ENCODE data around the gene ZNF423.

Gene ZNF423

GRCh38 chr16:49637511-49637910, 218.4 kb downstream of the ZNF423 start:
- no peak for DNase-seq

- no peak for DNase-seq
Observed at GRCh38 chr16:49636608-49637007, 219.3 kb downstream of the ZNF423 start.

DNA sequence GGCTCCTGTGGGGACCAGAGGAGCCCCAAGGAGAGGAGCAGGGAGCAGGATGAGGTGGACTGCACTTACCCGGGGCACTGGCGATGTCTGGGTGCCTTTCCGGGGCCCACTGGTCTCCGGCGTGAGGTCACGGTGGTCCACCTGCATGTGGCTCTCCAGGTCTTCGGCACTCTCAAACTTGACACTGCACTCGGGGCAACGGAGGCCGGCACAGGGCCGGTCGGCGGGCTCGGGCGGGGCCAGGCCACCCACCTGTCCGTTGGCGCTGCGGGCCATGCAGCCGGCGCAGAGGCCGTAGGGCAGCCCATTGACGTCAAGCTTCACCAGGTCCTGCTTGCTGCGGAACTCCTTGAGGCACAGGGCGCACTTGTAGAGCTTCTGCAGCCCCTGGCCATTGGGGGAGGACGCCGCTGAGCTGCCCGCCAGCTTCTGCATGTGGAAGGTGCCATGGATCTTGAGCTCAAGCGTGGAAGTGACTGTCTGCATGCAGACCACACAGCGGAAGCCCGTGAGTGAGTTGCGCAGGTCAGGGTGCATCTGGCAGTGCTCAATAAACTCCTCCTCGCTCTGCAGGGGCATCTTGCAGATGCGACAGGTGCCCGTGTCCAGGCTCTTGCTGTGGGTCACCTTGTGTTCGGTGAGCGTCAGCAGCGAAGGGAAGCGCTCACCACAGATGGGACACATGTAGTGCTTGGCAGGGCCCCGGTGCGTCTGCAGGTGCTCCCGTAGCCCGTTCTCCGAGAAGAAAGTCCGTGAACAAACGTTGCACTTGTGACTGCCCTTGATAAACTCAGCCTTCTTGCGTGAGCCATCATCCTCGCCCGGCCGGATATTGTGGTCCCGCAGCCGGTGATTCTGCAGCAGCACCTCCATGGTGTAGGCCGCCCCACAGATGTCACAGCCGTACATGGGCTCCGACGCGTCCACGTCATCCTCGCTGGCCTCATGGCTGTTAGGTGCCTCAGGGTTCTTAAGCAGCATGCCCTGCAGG, 220.0 kb downstream of the ZNF423 start:
- no peak for DNase-seq

- no peak for DNase-seq
Observed at GRCh38 chr16:49635009-49635350, 220.9 kb downstream of the ZNF423 start.

- no peak for DNase-seq
Observed at GRCh38 chr16:49634235-49635008, 221.5 kb downstream of the ZNF423 start.

DNA sequence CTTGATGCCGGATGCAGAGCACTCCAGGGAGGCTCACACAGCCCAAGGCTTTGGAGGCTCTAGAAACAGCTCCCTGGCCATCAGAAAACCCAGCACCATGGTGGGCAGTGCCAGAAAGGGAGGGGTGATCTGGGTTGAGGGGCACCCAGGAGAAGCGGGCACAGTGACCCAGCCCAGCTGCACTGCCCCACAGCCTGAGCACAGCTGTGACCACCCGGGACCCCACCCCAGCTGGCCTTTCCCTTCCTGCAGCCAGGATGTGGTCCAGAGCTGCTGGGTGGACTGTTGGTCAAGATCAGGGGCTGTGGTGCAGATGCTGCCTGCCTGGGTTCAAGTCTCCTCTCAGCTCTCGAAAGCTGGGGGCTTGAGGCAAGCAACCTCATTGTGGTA, 223.1 kb downstream of the ZNF423 start:
- no peak for DNase-seq

GRCh38 chr16:49632086-49632794, 223.7 kb downstream of the ZNF423 start:
- no peak for DNase-seq

GRCh38 chr16:49631187-49632041, 224.5 kb downstream of the ZNF423 start:
- no peak for DNase-seq

DNA sequence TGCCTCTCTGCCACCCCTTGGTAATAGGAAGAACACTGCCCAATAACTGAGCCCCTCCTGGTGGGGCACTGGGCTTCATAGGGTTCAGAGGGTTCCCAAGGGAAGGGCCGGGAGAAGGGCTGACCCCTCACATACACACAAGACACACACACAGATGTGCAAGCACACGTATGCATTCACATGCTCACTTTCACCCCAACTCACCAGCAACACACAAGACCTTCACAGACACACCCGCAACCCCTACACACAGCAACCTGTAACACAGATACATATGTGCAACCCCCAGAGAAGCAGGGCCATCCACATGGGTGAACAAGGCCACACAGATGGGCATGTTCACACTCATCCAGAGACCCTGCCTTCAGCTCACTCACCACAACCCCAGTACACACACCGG, 225.1 kb downstream of the ZNF423 start:
- DNase-seq, result no peak

- DNase-seq, result no peak
Observed at GRCh38 chr16:49629851-49630250, 226.1 kb downstream of the ZNF423 start.

GRCh38 chr16:49628148-49628547, 227.8 kb downstream of the ZNF423 start:
- no peak for DNase-seq

DNA sequence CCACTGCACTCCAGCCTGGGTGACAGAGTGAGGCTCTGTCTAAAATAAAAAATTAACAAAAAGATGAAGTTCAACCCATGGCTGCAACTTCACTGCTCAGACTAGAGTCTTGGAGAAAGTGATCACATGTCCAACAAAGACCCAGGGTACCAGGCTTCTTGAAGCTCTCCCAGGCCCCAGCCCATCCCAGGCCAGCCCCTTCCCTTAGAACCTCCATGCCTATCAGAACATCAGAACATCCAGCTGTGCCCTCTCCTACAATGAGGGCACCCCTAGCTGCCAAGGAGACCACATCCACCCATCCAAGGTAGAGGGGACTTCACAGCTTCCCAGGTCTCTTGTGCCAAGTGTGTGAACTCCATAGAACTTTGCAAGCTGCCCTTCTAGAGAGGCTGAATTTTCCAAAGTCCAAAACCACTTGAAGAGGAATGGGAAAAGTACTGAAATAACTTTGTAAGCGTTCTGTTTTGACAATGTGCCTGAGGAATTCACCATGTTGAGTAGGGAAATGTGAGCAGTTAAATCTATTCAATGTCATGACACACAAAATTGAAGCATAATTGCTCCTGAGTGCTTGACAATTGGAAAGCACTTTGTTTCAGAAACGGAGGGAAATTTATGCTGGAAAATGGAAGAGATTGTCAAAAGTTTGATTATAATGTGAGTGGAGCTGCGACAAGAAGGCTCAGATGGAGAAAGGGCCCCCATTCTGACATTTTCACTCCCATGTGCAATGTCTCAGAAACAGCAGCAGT, 230.4 kb downstream of the ZNF423 start:
- no peak for DNase-seq

DNA sequence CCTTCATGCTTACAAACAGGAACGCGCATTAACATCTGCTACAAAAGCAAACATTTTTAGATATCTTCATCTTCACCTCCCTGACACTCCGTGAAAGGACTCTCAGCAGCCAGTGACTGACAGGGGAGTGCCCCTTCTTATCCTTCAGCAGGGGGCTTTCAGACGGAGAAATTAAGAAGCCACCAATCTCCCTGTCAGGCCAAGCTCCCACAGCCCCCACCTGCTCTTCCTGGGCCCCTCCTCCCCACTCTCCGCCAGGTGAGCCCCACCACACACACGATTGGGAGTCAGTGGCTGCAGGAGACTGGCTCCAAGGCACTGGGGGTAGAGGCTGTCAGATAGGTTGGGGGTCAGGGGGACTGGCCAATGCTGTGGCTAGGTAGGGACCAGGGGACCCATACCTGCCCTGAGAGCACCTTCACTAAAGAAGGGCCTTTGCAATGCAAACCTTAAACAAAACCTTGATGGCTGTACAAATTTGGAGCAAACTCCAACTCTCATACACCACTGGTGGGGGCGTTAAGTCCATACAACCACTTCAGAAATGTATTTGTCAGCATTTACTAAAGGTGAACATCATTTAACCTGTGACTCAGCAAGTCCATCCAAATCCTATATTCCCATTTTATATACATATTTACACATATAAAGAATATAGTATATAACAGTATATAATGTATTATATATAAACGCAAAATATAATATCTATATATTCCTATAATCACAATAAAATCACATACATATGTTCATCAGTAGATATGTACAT, 232.2 kb downstream of the ZNF423 start:
- no peak for DNase-seq

DNA sequence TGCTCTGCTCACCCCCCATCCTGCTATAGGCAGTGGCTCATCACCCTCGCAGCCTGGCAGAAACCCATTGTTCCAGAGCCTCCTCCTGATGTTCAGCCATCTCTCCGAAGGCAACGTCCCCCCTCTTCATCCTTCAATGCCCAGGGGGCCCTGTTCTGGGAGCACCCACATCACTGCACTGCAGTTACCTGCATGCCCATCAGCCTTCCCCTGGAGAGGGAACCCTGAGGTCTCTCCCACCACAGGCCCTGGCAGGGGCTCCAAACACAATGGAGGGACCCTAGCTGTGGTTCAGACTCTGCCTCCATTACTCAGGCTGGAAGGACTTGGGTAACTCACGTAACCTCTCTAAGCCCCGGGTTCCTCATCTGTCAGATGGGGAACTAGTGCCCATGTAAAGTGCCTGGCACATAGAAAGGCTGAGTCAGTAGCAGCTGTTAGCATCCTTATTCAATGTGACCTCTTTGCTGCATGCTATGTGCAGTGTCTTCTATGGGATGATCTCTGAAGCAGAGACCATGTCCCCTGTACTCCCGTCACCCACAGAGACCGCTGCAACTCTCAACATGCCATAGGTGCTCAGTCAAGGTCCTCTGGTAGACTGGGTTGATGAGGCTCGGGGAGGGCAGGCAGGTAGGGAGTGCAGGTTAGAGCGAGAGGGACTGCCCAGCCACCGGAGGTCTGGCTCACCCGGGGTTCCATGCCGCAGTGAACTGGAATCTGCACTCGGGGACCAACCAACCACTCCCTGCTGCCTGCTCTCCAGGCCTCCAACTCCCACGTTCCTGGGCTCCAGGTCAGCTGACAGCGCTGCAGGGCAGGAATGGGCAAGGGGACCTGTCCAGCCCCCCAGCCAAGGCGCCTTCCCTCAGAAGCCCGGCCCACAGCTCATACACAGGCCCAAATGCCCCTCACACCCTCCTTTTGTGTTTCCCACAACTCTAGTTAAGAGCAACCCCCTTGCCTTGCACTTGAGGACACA, 233.2 kb downstream of the ZNF423 start:
- no peak for DNase-seq

- no peak for DNase-seq
Observed at GRCh38 chr16:49622084-49622390, 233.9 kb downstream of the ZNF423 start.

DNA sequence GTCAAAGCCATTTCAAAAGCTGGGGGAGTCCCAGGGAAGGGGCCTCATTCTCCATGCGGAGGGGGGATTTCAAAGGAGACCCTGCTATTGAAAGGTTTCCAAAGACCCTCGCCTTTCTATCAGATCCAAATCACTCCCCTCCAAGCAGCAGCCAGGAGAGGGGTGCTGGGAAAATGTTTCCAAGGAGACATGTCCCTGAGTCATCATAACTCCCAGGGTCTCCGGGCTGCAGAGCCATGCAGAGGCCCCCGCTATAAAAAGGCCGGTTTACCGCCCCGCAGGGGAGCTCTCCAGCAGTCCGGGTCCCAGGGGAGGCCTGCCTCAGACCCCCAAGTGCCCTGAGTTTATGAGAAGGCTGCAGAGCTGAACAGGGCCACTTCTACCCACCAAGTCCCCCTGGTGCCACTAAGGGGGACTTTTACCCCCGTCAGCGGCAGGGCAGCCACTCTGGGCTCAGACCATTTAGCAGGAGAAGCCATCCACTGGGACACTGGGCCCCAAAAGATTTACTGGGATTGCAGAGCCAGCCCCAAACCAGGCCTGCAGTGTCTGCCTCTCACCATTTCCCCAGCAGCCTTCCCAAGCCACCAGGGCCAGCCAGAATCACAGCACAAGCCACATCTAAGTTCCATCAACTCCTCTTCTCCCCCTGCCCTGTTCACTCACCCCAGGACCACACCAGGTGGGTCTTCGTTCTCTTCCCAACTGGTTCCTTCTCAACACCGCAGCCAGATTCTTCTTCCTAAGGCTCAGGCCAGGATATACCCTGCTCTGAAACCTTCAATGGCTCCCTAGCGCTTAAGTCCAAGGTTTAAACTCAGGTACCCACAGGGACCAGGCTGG, 234.4 kb downstream of the ZNF423 start:
- no peak for DNase-seq

GRCh38 chr16:49620869-49621240, 235.1 kb downstream of the ZNF423 start:
- DNase-seq, result no peak

GRCh38 chr16:49620158-49620868, 235.6 kb downstream of the ZNF423 start:
- no peak for DNase-seq
